ENCODE results near the gene PRR11.
"Not testable (repeated sequence)": the region's sequence is repeated elsewhere in the genome, so short reads cannot be mapped to it uniquely, and the experiment has no call there.

PRR11 gene

DNA sequence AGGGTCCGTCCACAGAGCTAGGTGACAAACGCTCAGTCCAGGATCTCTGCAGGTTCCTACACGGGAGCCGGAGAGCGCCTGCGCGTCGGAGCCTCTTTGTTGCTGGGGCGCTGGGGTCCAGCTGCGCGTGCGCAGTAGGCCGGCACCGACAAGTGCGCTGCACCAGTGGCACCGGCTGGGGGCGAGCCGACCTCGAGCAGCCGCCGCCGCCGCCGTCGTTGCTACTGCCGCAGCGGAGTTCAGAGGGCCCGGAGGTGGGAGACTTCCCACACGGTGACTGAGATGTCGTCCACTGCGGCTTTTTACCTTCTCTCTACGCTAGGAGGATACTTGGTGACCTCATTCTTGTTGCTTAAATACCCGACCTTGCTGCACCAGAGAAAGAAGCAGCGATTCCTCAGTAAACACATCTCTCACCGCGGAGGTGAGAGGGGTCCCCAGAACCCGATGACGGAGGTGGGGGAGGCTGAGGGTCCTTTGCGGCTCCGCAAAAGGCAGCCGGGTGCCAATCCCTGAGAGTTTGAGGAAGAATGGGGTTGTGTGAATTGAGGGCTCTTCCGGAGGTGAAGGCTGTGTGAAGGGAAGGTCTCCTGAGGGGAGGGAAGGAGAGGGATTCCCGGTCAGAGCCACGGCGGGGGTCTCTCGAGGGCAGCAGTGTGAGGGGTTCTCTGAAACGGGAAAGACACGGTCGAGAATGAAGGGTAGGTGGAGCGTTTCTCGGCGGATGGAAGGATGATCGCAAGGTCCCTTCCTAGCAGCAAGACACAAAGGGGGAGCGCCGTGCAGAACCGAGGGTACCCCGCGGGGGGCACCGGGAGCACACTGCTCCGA, 65.0 kb downstream of the PRR11 start, which contains the start of gene GDPD1:
Gene GDPD1 (plus strand): TSS at position 184 of the 831 bp plus-strand sequence. CDS start 99 bp downstream, at position 283.
- peak; percentile 98 for DNase-seq

DNA sequence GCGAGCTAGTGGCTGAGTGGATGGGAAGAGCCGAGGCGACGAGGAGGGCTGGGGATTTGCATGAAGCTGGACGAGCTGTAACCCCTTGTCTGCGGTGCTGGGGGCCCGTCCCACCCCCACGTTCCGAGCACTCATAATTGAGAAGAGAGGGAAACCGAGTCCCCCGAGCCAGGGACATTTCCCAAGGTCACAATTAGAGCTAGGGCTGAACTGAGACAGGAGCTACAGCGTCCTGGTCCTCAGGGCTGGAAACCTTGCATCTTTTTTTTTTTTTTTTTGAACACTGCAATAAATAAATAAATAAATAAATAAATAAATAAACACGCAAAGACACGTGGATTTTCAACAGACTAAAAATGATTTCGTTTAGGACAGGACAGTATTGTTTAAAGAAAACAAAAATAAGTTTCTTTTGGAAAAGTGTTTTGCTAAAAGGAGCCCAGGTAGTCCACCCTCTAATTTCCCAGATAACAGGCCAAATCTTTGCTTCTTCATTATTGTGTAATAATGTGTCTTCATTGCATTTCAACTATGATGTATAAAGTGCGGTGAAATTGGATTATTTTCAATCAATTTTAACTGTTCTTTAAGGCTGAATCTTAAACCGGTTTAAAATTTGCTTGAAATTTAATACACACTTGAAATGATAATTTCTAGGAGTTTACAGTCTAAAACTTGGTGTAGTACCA, 65.8 kb downstream of the PRR11 start:
- DNase-seq: no peak

DNA sequence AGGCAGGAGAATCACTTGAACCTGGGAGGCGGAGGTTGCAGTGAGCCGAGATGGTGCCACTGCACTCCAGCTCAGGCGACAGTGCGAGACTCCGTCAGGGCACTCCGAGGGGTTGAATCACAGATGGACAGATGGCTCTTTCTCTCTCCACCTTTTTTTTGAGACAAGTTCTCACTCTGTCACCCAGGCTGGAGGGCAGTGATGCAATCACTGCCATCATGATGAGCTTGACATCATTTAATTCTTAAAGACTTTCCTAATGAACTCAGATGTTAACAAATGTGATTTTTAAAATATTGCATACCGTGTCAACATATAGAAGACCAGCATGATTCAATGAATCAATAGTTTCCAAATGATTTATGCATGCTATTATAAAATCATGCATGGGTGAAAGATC, 68.3 kb downstream of the PRR11 start:
- DNase-seq: no peak

DNA sequence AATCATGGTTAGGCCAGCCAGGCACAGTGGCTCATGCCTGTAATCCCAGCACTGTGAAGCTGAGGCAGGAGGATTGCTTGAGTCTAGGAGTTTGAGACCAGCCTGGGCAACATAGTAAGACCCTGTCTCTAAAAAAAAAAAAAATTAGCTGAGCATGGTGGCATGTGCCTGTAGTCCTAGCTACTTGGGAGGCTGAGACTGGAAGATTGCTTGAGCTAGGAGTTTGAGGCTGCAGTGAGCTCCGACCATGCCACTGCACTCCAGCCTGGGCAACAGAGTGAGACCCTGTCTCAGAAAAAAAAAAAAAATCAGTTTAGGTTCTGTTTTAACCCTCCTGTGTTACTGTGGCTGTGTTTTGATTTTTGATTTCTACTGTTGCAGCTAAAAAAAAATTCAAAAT, 73.0 kb downstream of the PRR11 start:
- DNase-seq: not testable (repeated sequence)

DNA sequence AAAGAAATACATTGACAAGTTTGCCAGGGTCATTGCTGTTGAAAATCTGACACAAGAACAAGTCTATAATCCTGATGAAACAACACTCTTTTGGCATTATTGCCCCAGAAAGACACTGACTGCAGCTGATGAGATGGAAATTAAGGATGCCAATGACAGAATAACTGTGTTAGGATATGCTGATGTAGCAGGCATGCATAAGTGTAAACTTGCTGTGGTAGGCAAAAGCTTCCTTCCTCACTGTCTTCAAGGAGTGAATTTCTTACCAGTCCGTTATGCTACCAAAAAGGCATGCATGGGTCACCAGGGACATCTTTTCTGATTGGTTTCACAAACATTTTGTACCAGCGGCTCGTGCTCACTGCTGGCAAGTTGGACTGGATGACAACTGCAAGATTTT, 75.2 kb downstream of the PRR11 start:
- no peak for DNase-seq

DNA sequence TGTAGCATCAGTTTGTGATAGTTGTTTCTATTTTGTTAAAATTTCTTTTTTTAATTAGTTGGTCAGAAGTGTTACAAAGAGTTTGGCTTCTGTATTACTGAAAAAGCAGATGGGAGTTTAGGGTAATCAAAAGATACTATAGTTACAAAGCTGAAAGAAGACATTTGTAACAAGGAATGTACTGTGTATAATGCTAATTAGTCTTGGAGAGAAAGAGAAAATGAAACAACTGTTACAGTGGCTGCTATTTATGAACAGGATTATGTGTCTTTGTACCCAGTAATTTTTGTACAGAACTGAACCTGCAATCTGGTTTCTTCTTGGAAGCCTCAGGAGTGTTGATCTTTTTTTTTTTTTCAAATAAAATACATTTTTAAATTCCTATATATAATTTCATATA, 79.1 kb downstream of the PRR11 start:
- no peak for DNase-seq

DNA sequence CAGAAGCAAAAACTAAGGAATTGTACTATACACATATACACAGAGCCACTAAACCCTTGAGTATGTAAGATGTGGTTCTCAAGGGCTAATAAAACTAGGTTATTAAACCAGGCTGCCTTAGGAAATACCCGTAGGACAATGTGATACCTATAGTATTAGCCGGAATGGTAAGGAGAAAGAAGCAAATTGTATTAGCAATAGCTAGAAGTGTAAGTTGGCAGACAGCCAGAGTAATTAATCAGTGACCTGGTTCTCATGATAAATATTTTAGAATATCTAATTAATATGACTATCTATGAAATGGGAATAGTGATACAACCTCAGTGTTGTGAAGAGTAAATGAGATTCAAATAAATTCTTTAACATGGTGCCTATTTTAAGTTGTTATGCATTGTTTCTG, 83.4 kb downstream of the PRR11 start:
- DNase-seq: no peak

DNA sequence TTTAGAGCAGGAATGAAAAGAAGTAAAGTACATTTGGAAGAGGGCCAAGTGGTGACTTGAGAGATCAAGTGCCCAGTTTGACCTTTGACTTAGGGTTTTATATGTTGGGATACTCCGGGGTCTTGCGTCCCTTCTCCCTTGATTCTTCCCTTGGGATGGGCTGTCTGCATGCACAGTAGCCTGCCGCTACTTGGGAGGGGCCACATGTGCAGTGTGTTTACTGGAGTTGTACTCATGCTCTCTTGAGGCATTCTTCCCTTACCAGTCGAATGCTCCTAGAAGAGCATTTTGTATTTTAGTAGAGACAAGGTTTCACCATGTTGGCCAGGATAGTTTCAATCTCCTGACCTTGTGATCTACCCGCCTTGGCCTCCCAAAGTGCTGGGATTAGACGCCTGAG, 88.5 kb downstream of the PRR11 start:
- DNase-seq: no peak
